C4-2B (cell line): ENCODE data around the gene ABCC6.
"Not testable (repeated sequence)": the region's sequence is repeated elsewhere in the genome, so short reads cannot be mapped to it uniquely, and the experiment has no call there.

Experiments
- ZFX ChIP-seq: fragments of 450-650 bp; IDR thresholded peaks from 2 replicates; pipeline ENCODE4 v1.6.1; 2017
- TF ChIP-seq, protein P1 (sequence below): fragments of 450-650 bp; conservative IDR thresholded peaks from 2 replicates; pipeline ENCODE4 v1.5.1; 2017; ENCODE audit warnings: mild to moderate bottlenecking

DNA sequence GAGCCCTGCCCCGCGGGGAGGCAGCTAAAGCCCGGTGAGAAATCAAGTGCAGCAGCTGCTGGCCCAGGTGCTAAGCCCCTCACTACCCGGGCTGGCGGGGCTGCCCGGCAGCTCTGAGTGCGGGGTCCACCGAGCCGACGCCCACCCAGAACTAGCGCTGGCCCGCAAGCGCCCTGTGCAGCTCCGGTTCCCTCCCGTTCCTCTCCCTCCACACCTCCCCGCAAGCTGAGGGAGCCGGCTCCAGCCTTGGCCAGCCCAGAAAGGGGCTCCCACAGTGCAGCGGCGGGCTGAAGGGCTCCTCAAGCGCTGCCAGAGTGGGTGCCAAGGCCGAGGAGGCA is 118.5 kb downstream of the ABCC6 start:
- TF ChIP-seq, protein P1, sequence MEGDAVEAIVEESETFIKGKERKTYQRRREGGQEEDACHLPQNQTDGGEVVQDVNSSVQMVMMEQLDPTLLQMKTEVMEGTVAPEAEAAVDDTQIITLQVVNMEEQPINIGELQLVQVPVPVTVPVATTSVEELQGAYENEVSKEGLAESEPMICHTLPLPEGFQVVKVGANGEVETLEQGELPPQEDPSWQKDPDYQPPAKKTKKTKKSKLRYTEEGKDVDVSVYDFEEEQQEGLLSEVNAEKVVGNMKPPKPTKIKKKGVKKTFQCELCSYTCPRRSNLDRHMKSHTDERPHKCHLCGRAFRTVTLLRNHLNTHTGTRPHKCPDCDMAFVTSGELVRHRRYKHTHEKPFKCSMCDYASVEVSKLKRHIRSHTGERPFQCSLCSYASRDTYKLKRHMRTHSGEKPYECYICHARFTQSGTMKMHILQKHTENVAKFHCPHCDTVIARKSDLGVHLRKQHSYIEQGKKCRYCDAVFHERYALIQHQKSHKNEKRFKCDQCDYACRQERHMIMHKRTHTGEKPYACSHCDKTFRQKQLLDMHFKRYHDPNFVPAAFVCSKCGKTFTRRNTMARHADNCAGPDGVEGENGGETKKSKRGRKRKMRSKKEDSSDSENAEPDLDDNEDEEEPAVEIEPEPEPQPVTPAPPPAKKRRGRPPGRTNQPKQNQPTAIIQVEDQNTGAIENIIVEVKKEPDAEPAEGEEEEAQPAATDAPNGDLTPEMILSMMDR: not testable (repeated sequence)
- TF ChIP-seq ZFX: not testable (repeated sequence)
